BLaER1 treated with 17β-estradiol and CSF1 and Interleukin-3, amounts not matched to agents 10 nM and 100 nM (cell line): ENCODE data around the gene ZSWIM3.

ENCODE experiments used
- H3K27ac ChIP-seq, 11 experiments: shearing (Covaris generic); formaldehyde crosslinking; 2 replicates each; pipeline ENCODE4 v1.8.1; 2022
- H3K27me3 ChIP-seq, 11 experiments: shearing (Covaris generic); formaldehyde crosslinking; 2 replicates each; pipeline ENCODE4 v1.8.1; 2022
- H3K36me3 ChIP-seq, 11 experiments: shearing (Covaris generic); formaldehyde crosslinking; 2 replicates each; pipeline ENCODE4 v1.8.1; 2022
- H3K4me1 ChIP-seq, 10 experiments: shearing (Covaris generic); formaldehyde crosslinking; 2 replicates each; pipeline ENCODE4 v1.8.1; 2022
- H3K4me2 ChIP-seq, 11 experiments: shearing (Covaris generic); formaldehyde crosslinking; 2 replicates each; pipeline ENCODE4 v1.8.1; 2022
- H3K4me3 ChIP-seq, 10 experiments: shearing (Covaris generic); formaldehyde crosslinking; 2 replicates each; pipeline ENCODE4 v1.8.1; 2022
- H3K9ac ChIP-seq, 11 experiments: shearing (Covaris generic); formaldehyde crosslinking; 2 replicates each; pipeline ENCODE4 v1.8.1; 2022
- H3K9me3 ChIP-seq, 11 experiments: shearing (Covaris generic); formaldehyde crosslinking; replicated peaks in 1 of 11; 2 replicates each; pipeline ENCODE4 v1.8.1; 2022
- H4K20me1 ChIP-seq, 11 experiments: shearing (Covaris generic); formaldehyde crosslinking; 2 replicates each; pipeline ENCODE4 v1.8.1; 2022
- Cebpa-rat ChIP-seq, 11 experiments: shearing (Covaris generic); IDR thresholded peaks; 2 replicates each; pipeline ENCODE4 v1.8.1; 2022

The ZSWIM3 gene

GRCh38 chr20:45859916-45860315 lies 2.5 kb downstream of the ZSWIM3 start:
- Histone ChIP-seq H3K4me1 (peaks cover 25 to 48% (median 32%) of the 10 kb centered on the region in 10 experiments), H3K27ac (no peak overlapping the region), H3K9me3 (no peaks in the 10 kb centered on the region), H3K4me3 (no peak overlapping the region), H3K27me3 (no peaks in the 10 kb centered on the region), H4K20me1 (no peaks in the 10 kb centered on the region), H3K9ac (no peak overlapping the region), H3K36me3 (peaks cover 0 to 7% (median 2%) of the 10 kb centered on the region in 11 experiments; a peak in 13 of 22 replicates), H3K4me2 (no peak overlapping the region; a peak in 2 of 22 replicates)
- no peak for TF ChIP-seq Cebpa-rat (IDR thresholded peaks at IDR 0.05)

GRCh38 chr20:45860560-45861220 lies 3.3 kb downstream of the ZSWIM3 start:
- no peaks in the 10 kb centered on the region for H4K20me1 ChIP-seq
- H3K4me3 ChIP-seq: no peak overlapping the region
- TF ChIP-seq Cebpa-rat (IDR thresholded peaks at IDR 0.05): no peak
- H3K27ac ChIP-seq: no peak overlapping the region
- no peaks in the 10 kb centered on the region for H3K27me3 ChIP-seq
- peaks cover 0 to 3% (median 0%) of the 10 kb centered on the region in 11 experiments; a peak in 2 of 22 replicates for H3K36me3 ChIP-seq
- no peak overlapping the region for H3K9ac ChIP-seq
- no peaks in the 10 kb centered on the region for H3K9me3 ChIP-seq
- H3K4me2 ChIP-seq: peak overlapping the region in 1 of 11 experiments; percentile 7; a peak in 1 of 22 replicates
- H3K4me1 ChIP-seq: peaks cover 21 to 46% (median 28%) of the 10 kb centered on the region in 10 experiments

GRCh38 chr20:45861221-45862075 lies 4.0 kb downstream of the ZSWIM3 start:
- Histone ChIP-seq H3K9ac (no peak overlapping the region), H3K4me3 (no peak overlapping the region), H4K20me1 (peaks cover 0 to 2% (median 0%) of the 10 kb centered on the region in 11 experiments; a peak in 1 of 22 replicates), H3K9me3 (no peaks in the 10 kb centered on the region), H3K27me3 (no peaks in the 10 kb centered on the region), H3K27ac (no peak overlapping the region), H3K4me2 (peak overlapping the region in 1 of 11 experiments; percentile 7; a peak in 1 of 22 replicates), H3K4me1 (peaks cover 14 to 42% (median 21%) of the 10 kb centered on the region in 10 experiments), H3K36me3 (peaks cover 0 to 3% (median 0%) of the 10 kb centered on the region in 11 experiments; a peak in 2 of 22 replicates)
- no peak for TF ChIP-seq Cebpa-rat (IDR thresholded peaks at IDR 0.05)

GRCh38 chr20:45863543-45864470 lies 6.4 kb downstream of the ZSWIM3 start:
- Histone ChIP-seq H3K27ac (no peak overlapping the region), H3K9me3 (no peaks in the 10 kb centered on the region), H3K4me3 (no peak overlapping the region), H4K20me1 (peaks cover 0 to 4% (median 0%) of the 10 kb centered on the region in 11 experiments; a peak in 1 of 22 replicates), H3K27me3 (no peaks in the 10 kb centered on the region), H3K36me3 (peaks cover 0 to 3% (median 0%) of the 10 kb centered on the region in 11 experiments; a peak in 3 of 22 replicates), H3K4me1 (peaks cover under 1 to 30% (median 8%) of the 10 kb centered on the region in 10 experiments; a peak in 13 of 20 replicates), H3K4me2 (no peak overlapping the region), H3K9ac (no peak overlapping the region)
- no peak for TF ChIP-seq Cebpa-rat (IDR thresholded peaks at IDR 0.05)

- Histone ChIP-seq H3K27me3 (no peaks in the 10 kb centered on the region), H3K4me2 (no peak overlapping the region), H3K9ac (no peak overlapping the region), H3K4me3 (no peak overlapping the region), H3K27ac (no peak overlapping the region), H3K4me1 (peaks cover 0 to 9% (median 0%) of the 10 kb centered on the region in 10 experiments; a peak in 3 of 20 replicates), H4K20me1 (peaks cover 0 to 4% (median 0%) of the 10 kb centered on the region in 11 experiments; a peak in 1 of 22 replicates), H3K36me3 (peaks cover 0 to 16% (median 0%) of the 10 kb centered on the region in 11 experiments; a peak in 7 of 22 replicates), H3K9me3 (no peaks in the 10 kb centered on the region)
- no peak for TF ChIP-seq Cebpa-rat (IDR thresholded peaks at IDR 0.05)
Measured at GRCh38 chr20:45866454-45866853, 9.0 kb downstream of the ZSWIM3 start.

- Histone ChIP-seq H3K9ac (no peak overlapping the region), H3K4me3 (no peak overlapping the region), H3K4me1 (peaks cover 0 to 9% (median 0%) of the 10 kb centered on the region in 10 experiments; a peak in 2 of 20 replicates), H3K27ac (no peak overlapping the region), H3K9me3 (no peaks in the 10 kb centered on the region), H3K27me3 (no peaks in the 10 kb centered on the region), H3K36me3 (peaks cover 0 to 19% (median 0%) of the 10 kb centered on the region in 11 experiments; a peak in 8 of 22 replicates), H4K20me1 (peaks cover 0 to 4% (median 0%) of the 10 kb centered on the region in 11 experiments; a peak in 1 of 22 replicates), H3K4me2 (no peak overlapping the region)
- TF ChIP-seq Cebpa-rat (IDR thresholded peaks at IDR 0.05): no peak
Measured at GRCh38 chr20:45867136-45867818, 9.9 kb downstream of the ZSWIM3 start.

- Histone ChIP-seq H3K27me3 (no peaks in the 10 kb centered on the region), H3K27ac (no peak overlapping the region), H4K20me1 (peaks cover 0 to 4% (median 0%) of the 10 kb centered on the region in 11 experiments; a peak in 1 of 22 replicates), H3K36me3 (peaks cover 0 to 24% (median 4%) of the 10 kb centered on the region in 11 experiments; a peak in 10 of 22 replicates), H3K4me3 (no peak overlapping the region), H3K4me2 (no peak overlapping the region), H3K9me3 (no peaks in the 10 kb centered on the region), H3K4me1 (peaks cover 0 to 9% (median 0%) of the 10 kb centered on the region in 10 experiments; a peak in 2 of 20 replicates), H3K9ac (no peak overlapping the region)
- no peak for TF ChIP-seq Cebpa-rat (IDR thresholded peaks at IDR 0.05)
Measured at GRCh38 chr20:45867819-45868176, 10.4 kb downstream of the ZSWIM3 start.

GRCh38 chr20:45872626-45873025 lies 15.2 kb downstream of the ZSWIM3 start:
- Histone ChIP-seq H3K27me3 (no peaks in the 10 kb centered on the region), H3K27ac (no peak overlapping the region), H3K9me3 (no peaks in the 10 kb centered on the region), H3K36me3 (peaks cover 10 to 47% (median 23%) of the 10 kb centered on the region in 11 experiments), H3K9ac (no peak overlapping the region), H3K4me3 (no peak overlapping the region), H3K4me2 (no peak overlapping the region), H3K4me1 (no peaks in the 10 kb centered on the region), H4K20me1 (peaks cover 0 to 11% (median 0%) of the 10 kb centered on the region in 11 experiments; a peak in 1 of 22 replicates)
- TF ChIP-seq Cebpa-rat (IDR thresholded peaks at IDR 0.05): no peak
